ENCODE results near the gene TMBIM4.

The TMBIM4 gene

GRCh38 chr12:66203820-66204219 lies 34.0 kb upstream of the TMBIM4 start:
- H3K36me3 ChIP-seq (ENCODE audit: control insufficient read depth, insufficient read depth, low read length): no peaks in the 10 kb centered on the region
- H3K4me3 ChIP-seq (replicated peaks; ENCODE audit: low read depth, low read length): no peak overlapping the region
- H3K27me3 ChIP-seq (replicated peaks; ENCODE audit: control insufficient read depth, insufficient read depth, low read length): no peaks in the 10 kb centered on the region
- TF ChIP-seq CTCF (IDR thresholded peaks at IDR 0.05; ENCODE audit: insufficient read depth, low read length, poor library complexity, severe bottlenecking): no peak
- no peak for DNase-seq (ENCODE audit: extremely low read depth, insufficient read length)

GRCh38 chr12:66199831-66200509 lies 30.2 kb upstream of the TMBIM4 start:
- no peak overlapping the region for H3K4me3 ChIP-seq (replicated peaks; ENCODE audit: low read depth, low read length)
- no peaks in the 10 kb centered on the region for H3K36me3 ChIP-seq (ENCODE audit: control insufficient read depth, insufficient read depth, low read length)
- H3K27me3 ChIP-seq (replicated peaks; ENCODE audit: control insufficient read depth, insufficient read depth, low read length): no peaks in the 10 kb centered on the region
- TF ChIP-seq CTCF (IDR thresholded peaks at IDR 0.05; ENCODE audit: insufficient read depth, low read length, poor library complexity, severe bottlenecking): no peak
- no peak for DNase-seq (ENCODE audit: extremely low read depth, insufficient read length)

GRCh38 chr12:66199141-66199540 lies 29.3 kb upstream of the TMBIM4 start:
- H3K4me3 ChIP-seq (replicated peaks; ENCODE audit: low read depth, low read length): no peak overlapping the region
- no peaks in the 10 kb centered on the region for H3K36me3 ChIP-seq (ENCODE audit: control insufficient read depth, insufficient read depth, low read length)
- no peaks in the 10 kb centered on the region for H3K27me3 ChIP-seq (replicated peaks; ENCODE audit: control insufficient read depth, insufficient read depth, low read length)
- DNase-seq (ENCODE audit: extremely low read depth, insufficient read length): no peak
- no peak for TF ChIP-seq CTCF (IDR thresholded peaks at IDR 0.05; ENCODE audit: insufficient read depth, low read length, poor library complexity, severe bottlenecking)

GRCh38 chr12:66197495-66197921 lies 27.7 kb upstream of the TMBIM4 start:
- Histone ChIP-seq H3K36me3 (ENCODE audit: control insufficient read depth, insufficient read depth, low read length) (no peaks in the 10 kb centered on the region), H3K27me3 (replicated peaks; ENCODE audit: control insufficient read depth, insufficient read depth, low read length) (no peaks in the 10 kb centered on the region), H3K4me3 (replicated peaks; ENCODE audit: low read depth, low read length) (no peak overlapping the region)
- no peak for DNase-seq (ENCODE audit: extremely low read depth, insufficient read length)
- TF ChIP-seq CTCF (IDR thresholded peaks at IDR 0.05; ENCODE audit: insufficient read depth, low read length, poor library complexity, severe bottlenecking): no peak

- DNase-seq (ENCODE audit: extremely low read depth, insufficient read length): peak; percentile 40
- Histone ChIP-seq H3K27me3 (replicated peaks; ENCODE audit: control insufficient read depth, insufficient read depth, low read length) (no peaks in the 10 kb centered on the region), H3K36me3 (ENCODE audit: control insufficient read depth, insufficient read depth, low read length) (no peaks in the 10 kb centered on the region), H3K4me3 (replicated peaks; ENCODE audit: low read depth, low read length) (no peak overlapping the region)
- no peak for TF ChIP-seq CTCF (IDR thresholded peaks at IDR 0.05; ENCODE audit: insufficient read depth, low read length, poor library complexity, severe bottlenecking)
These were observed 27.0 kb upstream of the TMBIM4 start for GRCh38 chr12:66196806-66197205.

GRCh38 chr12:66195242-66195641 lies 25.4 kb upstream of the TMBIM4 start:
- Histone ChIP-seq H3K4me3 (replicated peaks; ENCODE audit: low read depth, low read length) (no peak overlapping the region), H3K27me3 (replicated peaks; ENCODE audit: control insufficient read depth, insufficient read depth, low read length) (no peaks in the 10 kb centered on the region), H3K36me3 (ENCODE audit: control insufficient read depth, insufficient read depth, low read length) (no peaks in the 10 kb centered on the region)
- TF ChIP-seq CTCF (IDR thresholded peaks at IDR 0.05; ENCODE audit: insufficient read depth, low read length, poor library complexity, severe bottlenecking): no peak
- no peak for DNase-seq (ENCODE audit: extremely low read depth, insufficient read length)
